Adrenal gland (tissue), 12 donors: ENCODE data around the gene WNT7B. TPM values are rescaled to one million over a fixed set of nuclear protein-coding genes. Genes with fewer than 3 reads are reported as not detected.

Experiments used
- DNase-seq, 7 donors: peaks; one replicate each; pipeline ENCODE4 v3.0.0-alpha.2; 2019 to 2020
- H3K27ac ChIP-seq, 5 donors: fragments of 200-600 bp; sonication (generic) in 4 of 5; 1 replicate in 3 of 5; 2 replicates in 2 of 5; pipeline versions ENCODE4 v1.5.1 to v1.8.0; 2016 to 2020; ENCODE audit warnings: mild to moderate bottlenecking in 1 of 5
- H3K27me3 ChIP-seq: fragments of 200-600 bp; 2 replicates; pipeline ENCODE4 v1.8.0; 2021
- H3K36me3 ChIP-seq, 2 donors: fragments of 200-600 bp; replicated peaks in 1 of 2; 1 replicate in 1 of 2; 2 replicates in 1 of 2; pipeline versions ENCODE4 v1.5.1 to v1.8.0; 2018 to 2022
- H3K4me1 ChIP-seq, 2 donors: fragments of 200-600 bp; replicated peaks in 1 of 2; 1 replicate in 1 of 2; 2 replicates in 1 of 2; pipeline versions ENCODE4 v1.5.1 to v1.8.0; 2018 to 2021
- H3K4me3 ChIP-seq, 4 donors: fragments of 200-600 bp; sonication (generic) in 3 of 4; one replicate each; pipeline ENCODE4 v1.5.1; 2016 to 2018
- H3K9me3 ChIP-seq, 3 donors: fragments of 200-600 bp; sonication (generic) in 1 of 3; replicated peaks in 1 of 3; 1 replicate in 2 of 3; 2 replicates in 1 of 3; pipeline versions ENCODE4 v1.5.1 to v1.8.0; 2016 to 2021
- CTCF ChIP-seq, 6 experiments: fragments of 450-650 bp in 4 of 6; fragments of 200-600 bp in 2 of 6; sonication (generic) in 1 of 6; IDR thresholded peaks; 1 replicate in 5 of 6; 2 replicates in 1 of 6; pipeline versions ENCODE4 v1.5.1 to v1.8.0; 2016 to 2021; ENCODE audit warnings: antibody characterized with exemption in 6 of 6, mild to moderate bottlenecking in 2 of 6, moderate library complexity in 1 of 6
- POLR2A ChIP-seq, 2 donors: fragments of 450-650 bp; IDR thresholded peaks; one replicate each; pipeline ENCODE4 v1.6.1; 2017; ENCODE audit warnings: antibody characterized with exemption in 2 of 2, mild to moderate bottlenecking in 2 of 2, moderate library complexity in 1 of 2
- WGBS, 4 donors: extraction: QIAGEN DNeasy Blood & Tissue Kit in 2 of 4; methylation state at CpG; one replicate each; pipeline versions ENCODE4 v1.1.5 to v1.1.7; 2013 to 2017; 5-methylcytosine and 5-hydroxymethylcytosine counted together
- intact Hi-C, 2 donors: fragments of 100-400 bp; cut with DNase I; formaldehyde crosslinking; loops; one replicate each; pipeline versions ENCODE4 v1.14.1 to v1.15.0; 2022 to 2023
- polyA plus RNA-seq, 3 donors: library from polyadenylated mRNA; stranded (reverse); fragments of 200-250 nt in 2 of 3; fragments of 350-450 nt in 1 of 3; fragmentation: Illumina TruSeq in 1 of 3; extraction: RNeasy Lipid Tissue Mini Kit (QIAGEN cat#74804) in 1 of 3; gene quantifications; one replicate each; pipeline ENCODE4 v1.2.3, GENCODE V29; 2013 to 2014
- total RNA-seq, 9 donors: library from RNA; depleted of rRNA in 4 of 9; stranded (reverse); fragments of >200 nt in 4 of 9; fragments of 120-200 nt in 1 of 9; fragmentation: NEBNext Ultra II Directional in 1 of 9; extraction: Animal tissue kit (Norgen Biotek cat#: 25700) in 1 of 9; gene quantifications; one replicate each; pipeline versions ENCODE4 v1.1.0 to v1.2.4, GENCODE V29; 2013 to 2023
- donor health status: healthy with polysubstance abuse.
- donor health status: Bipolar disorder and iron deficiency.
- donor health status: DM: yes; HTN: yes; CAD: no.
- donor health status: DM: no; HTN: no; CAD: no.
- donor health status: DM: no; HTN: no; CAD: no.
- donor health status: DM: yes; HTN: yes; CAD: no.

The WNT7B gene
- total and polyA plus RNA-seq, 12 donors = 0.07 to 0.24 (median 0.15) TPM; not detected in 8

- no peak overlapping the region for H3K4me3 ChIP-seq
- H3K36me3 ChIP-seq = no peaks in the 10 kb centered on the region
- TF ChIP-seq POLR2A (IDR thresholded peaks at IDR 0.05) (no peak), CTCF (IDR thresholded peaks at IDR 0.05) (no peak)
- DNase-seq = peak in 6 of 7 donors; percentile 26 to 75 (median 42)
- peaks cover 0 to 5% of the 10 kb centered on the region in 2 donors for H3K4me1 ChIP-seq
- H3K27ac ChIP-seq = no peak overlapping the region
- WGBS, 4 donors = 18 to 39% (median 24%) methylated on average over 17 to 27 of the region's 27 CpGs
- H3K27me3 ChIP-seq = peaks cover 21% of the 10 kb centered on the region
- H3K9me3 ChIP-seq = no peaks in the 10 kb centered on the region
- intact Hi-C loops = no loop called here
Observed at GRCh38 chr22:45934659-45935341, 42.2 kb downstream of the WNT7B start.

- whole genome bisulfite sequencing, 4 donors = 61 to 89% (median 65%) methylated on average over 3 to 6 of the region's 6 CpGs
- H3K4me1 ChIP-seq = peaks cover 0 to 5% of the 10 kb centered on the region in 2 donors
- intact Hi-C loops = no loop called here
- TF ChIP-seq POLR2A (IDR thresholded peaks at IDR 0.05) (no peak), CTCF (IDR thresholded peaks at IDR 0.05) (no peak)
- no peak overlapping the region for H3K4me3 ChIP-seq
- no peaks in the 10 kb centered on the region for H3K9me3 ChIP-seq
- no peaks in the 10 kb centered on the region for H3K36me3 ChIP-seq
- H3K27ac ChIP-seq = no peak overlapping the region
- peaks cover 21% of the 10 kb centered on the region for H3K27me3 ChIP-seq
- DNase-seq = no peak
Observed at GRCh38 chr22:45934168-45934564, 42.8 kb downstream of the WNT7B start.

GRCh38 chr22:45933506-45934167, 43.3 kb downstream of the WNT7B start:
- TF ChIP-seq CTCF (IDR thresholded peaks at IDR 0.05) = no peak
- TF ChIP-seq POLR2A (IDR thresholded peaks at IDR 0.05) = no peak
- H3K27me3 ChIP-seq = peaks cover 21% of the 10 kb centered on the region
- H3K4me3 ChIP-seq = no peak overlapping the region
- no peaks in the 10 kb centered on the region for H3K9me3 ChIP-seq
- 77 to 86% (median 81%) methylated on average over 16 to 18 of the region's 18 CpGs for WGBS, 4 donors
- DNase-seq = no peak
- H3K36me3 ChIP-seq = no peaks in the 10 kb centered on the region
- H3K4me1 ChIP-seq = peaks cover 0 to 5% of the 10 kb centered on the region in 2 donors
- intact Hi-C loops = no loop called here
- H3K27ac ChIP-seq = no peak overlapping the region

- intact Hi-C loops = no loop called here
- TF ChIP-seq CTCF (IDR thresholded peaks at IDR 0.05) = no peak
- TF ChIP-seq POLR2A (IDR thresholded peaks at IDR 0.05) = no peak
- no peak for DNase-seq
- no peak overlapping the region for H3K27ac ChIP-seq
- peaks cover 0 to 5% of the 10 kb centered on the region in 2 donors for H3K4me1 ChIP-seq
- no peaks in the 10 kb centered on the region for H3K9me3 ChIP-seq
- no peaks in the 10 kb centered on the region for H3K36me3 ChIP-seq
- no peak overlapping the region for H3K4me3 ChIP-seq
- WGBS, 4 donors = 63 to 75% (median 68%) methylated on average over 6 of the region's 6 CpGs
- H3K27me3 ChIP-seq = peaks cover 21% of the 10 kb centered on the region
Observed at GRCh38 chr22:45932071-45932470, 44.9 kb downstream of the WNT7B start.
